HCT116 (cell line): ENCODE results near the gene GORAB. TPM values are rescaled to one million over a fixed set of nuclear protein-coding genes. Genes with fewer than 3 reads are reported as not detected.

Experiments used
- ATAC-seq: fragments of 200-7000 bp; cut with Tn5 transposase; 2 replicates; pipeline ENCODE4 v1.9.1; 2020; ENCODE audit warnings: mild to moderate bottlenecking, moderate library complexity
- BruUV-seq: library from RNA; stranded (reverse); fragments of 400-500 nt; replicated peaks from 2 replicates; lab custom pipeline; 2021; lab: Mats Ljungman, UMichigan
- CTCF ChIA-PET: fragments of 300-600 bp; sonication (Branson Sonifier 250); formaldehyde crosslinking; loops from one replicate; lab custom pipeline; 2021; ENCODE audit warnings: antibody characterized with exemption; lab: Charles Lee
- POLR2A ChIA-PET: fragments of 300-600, 350-600 bp; sonication (Branson Sonifier 250); formaldehyde crosslinking; loops from one replicate; lab custom pipeline; 2021; ENCODE audit warnings: antibody characterized with exemption; lab: Charles Lee
- RAD21 ChIA-PET, 2 experiments: fragments of 300-600 bp; sonication (Branson Sonifier 250); formaldehyde crosslinking; loops; one replicate each; lab custom pipeline; 2023; ENCODE audit warnings: low total read pairs in 2 of 2; ENCODE audit not compliant: uncharacterized antibody in 2 of 2, unreplicated experiment in 2 of 2, low non-redundant PET in 1 of 2; lab: Charles Lee
- DNase-seq: peaks from one replicate; pipeline ENCODE4 v3.0.0-alpha.2; 2010; ENCODE audit warnings: low read depth, low spot score
- H2AFZ ChIP-seq: fragments of 200-600 bp; shearing (Covaris generic), sonication (generic); 2 replicates; pipeline ENCODE4 v1.6.1; 2017; ENCODE audit warnings: low read depth, mixed run types, mixed read lengths, antibody characterized with exemption, low read length; ENCODE audit not compliant: poor library complexity, severe bottlenecking
- H3K27ac ChIP-seq: 2 replicates; pipeline ENCODE4 v1.5.1; 2012; ENCODE audit warnings: low read depth, low read length
- H3K27me3 ChIP-seq: fragments of 200-600 bp; sonication (generic); 2 replicates; pipeline ENCODE4 v1.6.1; 2016; ENCODE audit warnings: mixed run types, low read length, mixed read lengths; ENCODE audit not compliant: insufficient read depth
- H3K36me3 ChIP-seq, 2 experiments: fragments of 200-500 bp in 1 of 2; fragments of 200-600 bp in 1 of 2; sonication (Bioruptor generic) in 1 of 2; sonication (generic) in 1 of 2; 2 replicates each; pipeline versions ENCODE4 v1.5.1 to v1.6.1; 2014 to 2016; ENCODE audit warnings: low read length in 2 of 2, inconsistent platforms in 1 of 2, mixed read lengths in 1 of 2, mixed run types in 1 of 2; ENCODE audit not compliant: insufficient read depth in 2 of 2, control insufficient read depth in 1 of 2
- H3K4me1 ChIP-seq, 2 experiments: fragments of 200-600 bp in 1 of 2; sonication (generic) in 1 of 2; 2 replicates each; pipeline versions ENCODE4 v1.5.1 to v1.6.1; 2012 to 2017; ENCODE audit warnings: low read length in 2 of 2, inconsistent platforms in 1 of 2, mild to moderate bottlenecking in 1 of 2, mixed read lengths in 1 of 2, mixed run types in 1 of 2, moderate library complexity in 1 of 2; ENCODE audit not compliant: insufficient read depth in 2 of 2, control insufficient read depth in 1 of 2
- H3K4me2 ChIP-seq: fragments of 200-600 bp; sonication (generic); 2 replicates; pipeline ENCODE4 v1.6.1; 2017; ENCODE audit warnings: mixed run types, low read length, mixed read lengths
- H3K4me3 ChIP-seq, 2 experiments: fragments of 200-600 bp in 1 of 2; sonication (generic) in 1 of 2; replicated peaks in 1 of 2; 2 replicates each; pipeline ENCODE4 v1.5.1; 2011 to 2016; ENCODE audit warnings: low read length in 2 of 2, control low read depth in 1 of 2, low read depth in 1 of 2, mild to moderate bottlenecking in 1 of 2, mixed read lengths in 1 of 2, mixed run types in 1 of 2
- H3K79me2 ChIP-seq: fragments of 200-600 bp; sonication (generic); 2 replicates; pipeline ENCODE4 v1.6.1; 2017; ENCODE audit warnings: mild to moderate bottlenecking, mixed run types, low read length, moderate library complexity, mixed read lengths; ENCODE audit not compliant: insufficient read depth
- H3K9ac ChIP-seq: fragments of 200-600 bp; sonication (generic); 2 replicates; pipeline ENCODE4 v1.6.1; 2016; ENCODE audit warnings: low read length, mixed read lengths
- H3K9me2 ChIP-seq: fragments of 200-600 bp; sonication (generic), shearing (Covaris generic); 2 replicates; pipeline ENCODE4 v1.6.1; 2017; ENCODE audit warnings: mixed run types, mild to moderate bottlenecking, moderate library complexity; ENCODE audit not compliant: insufficient read depth
- H3K9me3 ChIP-seq, 2 experiments: fragments of 200-500 bp in 1 of 2; fragments of 200-600 bp in 1 of 2; sonication (Bioruptor generic) in 1 of 2; sonication (generic) in 1 of 2; 2 replicates each; pipeline ENCODE4 v1.6.1; 2014 to 2017; ENCODE audit warnings: low read length in 2 of 2, mixed read lengths in 2 of 2, inconsistent platforms in 1 of 2, low read depth in 1 of 2, mild to moderate bottlenecking in 1 of 2, mixed run types in 1 of 2, moderate library complexity in 1 of 2; ENCODE audit not compliant: control insufficient read depth in 1 of 2, insufficient read depth in 1 of 2
- H4K20me1 ChIP-seq: fragments of 200-600 bp; sonication (generic), shearing (Covaris generic); 2 replicates; pipeline ENCODE4 v1.6.1; 2017; ENCODE audit warnings: mixed run types, mild to moderate bottlenecking, moderate library complexity; ENCODE audit not compliant: insufficient read depth
- EGR1 ChIP-seq: IDR thresholded peaks from 2 replicates; pipeline ENCODE4 v1.6.1; 2012; ENCODE audit warnings: low read depth
- MAX ChIP-seq: IDR thresholded peaks from 2 replicates; pipeline ENCODE4 v1.6.1; 2012
- POLR2A ChIP-seq: IDR thresholded peaks from 2 replicates; pipeline ENCODE4 v1.7.0; 2011; ENCODE audit warnings: borderline replicate concordance; ENCODE audit not compliant: insufficient read depth, insufficient read length; ENCODE audit errors: extremely low read depth
- POLR2AphosphoS5 ChIP-seq: IDR thresholded peaks from 2 replicates; pipeline ENCODE4 v1.6.1; 2011; ENCODE audit warnings: mild to moderate bottlenecking, low read depth, low read length, moderate library complexity
- RAD21 ChIP-seq: IDR thresholded peaks from 2 replicates; pipeline ENCODE4 v1.6.1; 2012; ENCODE audit warnings: low read depth, mild to moderate bottlenecking
- REST ChIP-seq: IDR thresholded peaks from 2 replicates; pipeline ENCODE4 v1.6.1; 2012; ENCODE audit warnings: low read depth
- SRF ChIP-seq: IDR thresholded peaks from 2 replicates; pipeline ENCODE4 v1.6.1; 2012; ENCODE audit warnings: low read depth
- TCF7L2 ChIP-seq: IDR thresholded peaks from 2 replicates; pipeline ENCODE4 v1.7.0; 2011; ENCODE audit warnings: borderline replicate concordance, inconsistent platforms; ENCODE audit not compliant: insufficient read depth, insufficient read length; ENCODE audit errors: extremely low read depth
- YY1 ChIP-seq: IDR thresholded peaks from 2 replicates; pipeline ENCODE4 v1.6.1; 2011; ENCODE audit warnings: low read length, low read depth, moderate library complexity, mild to moderate bottlenecking; ENCODE audit not compliant: insufficient replicate concordance; ENCODE audit errors: extremely low read depth
- ZBTB33 ChIP-seq: IDR thresholded peaks from 2 replicates; pipeline ENCODE4 v1.6.1; 2011; ENCODE audit warnings: mild to moderate bottlenecking, low read length, moderate library complexity; ENCODE audit not compliant: insufficient replicate concordance; ENCODE audit errors: extremely low read depth
- ZFX ChIP-seq: fragments of 450-650 bp; IDR thresholded peaks from 2 replicates; pipeline ENCODE4 v1.6.1; 2017
- intact Hi-C: fragments of 100-400 bp; cut with micrococcal nuclease; formaldehyde crosslinking; loops from 2 replicates; pipeline ENCODE4 v1.10.0; 2022
- total RNA-seq: library from RNA; stranded (reverse); gene quantifications from one replicate; pipeline ENCODE4 v1.2.1, GENCODE V29; 2021; ENCODE audit not compliant: unreplicated experiment
- TF ChIP-seq, protein P1 (sequence below): IDR thresholded peaks from 2 replicates; pipeline ENCODE4 v1.6.1; 2012

The GORAB gene
- total RNA-seq, 1 experiment from 2014 or later, result 7.5 TPM

- Histone ChIP-seq H3K4me3 (no peak overlapping the region), H4K20me1 (no peaks in the 10 kb centered on the region), H3K9ac (no peak overlapping the region), H3K9me3 (no peaks in the 10 kb centered on the region), H3K27me3 (no peaks in the 10 kb centered on the region), H2AFZ (no peak overlapping the region), H3K27ac (no peak overlapping the region), H3K36me3 (no peaks in the 10 kb centered on the region), H3K9me2 (no peaks in the 10 kb centered on the region), H3K4me1 (no peaks in the 10 kb centered on the region), H3K4me2 (no peak overlapping the region), H3K79me2 (no peaks in the 10 kb centered on the region)
- no peak for TF ChIP-seq RAD21
- no peak for TF ChIP-seq SRF
- no peak for TF ChIP-seq YY1
- TF ChIP-seq MAX, result no peak
- no peak for TF ChIP-seq POLR2A
- no peak for TF ChIP-seq ZBTB33
- TF ChIP-seq EGR1, result no peak
- TF ChIP-seq REST, result no peak
- no peak for TF ChIP-seq TCF7L2
- TF ChIP-seq, protein P1, sequence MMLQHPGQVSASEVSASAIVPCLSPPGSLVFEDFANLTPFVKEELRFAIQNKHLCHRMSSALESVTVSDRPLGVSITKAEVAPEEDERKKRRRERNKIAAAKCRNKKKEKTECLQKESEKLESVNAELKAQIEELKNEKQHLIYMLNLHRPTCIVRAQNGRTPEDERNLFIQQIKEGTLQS, result no peak
- TF ChIP-seq ZFX, result no peak
- TF ChIP-seq POLR2AphosphoS5, result no peak
- ChIA-PET RAD21 (no interaction called here), CTCF (no interaction called here), POLR2A (no interaction called here)
- intact Hi-C loops, result no loop called here
- no TSS peak for BruUV-seq
- ATAC-seq (no peak), DNase-seq (no peak)
These were observed 13.7 kb upstream of the GORAB start for GRCh38 chr1:170518185-170518834.
